Measurements from ENCODE around the gene RASA2. TPM values are rescaled to one million over a fixed set of nuclear protein-coding genes. Genes with fewer than 3 reads are reported as not detected.
"Not testable (repeated sequence)": the region's sequence is repeated elsewhere in the genome, so short reads cannot be mapped to it uniquely, and the experiment has no call there.

The RASA2 gene
- total RNA-seq, 4 donors from 2014 or later, result 10.6 to 15.5 (median 14.8) TPM

DNA sequence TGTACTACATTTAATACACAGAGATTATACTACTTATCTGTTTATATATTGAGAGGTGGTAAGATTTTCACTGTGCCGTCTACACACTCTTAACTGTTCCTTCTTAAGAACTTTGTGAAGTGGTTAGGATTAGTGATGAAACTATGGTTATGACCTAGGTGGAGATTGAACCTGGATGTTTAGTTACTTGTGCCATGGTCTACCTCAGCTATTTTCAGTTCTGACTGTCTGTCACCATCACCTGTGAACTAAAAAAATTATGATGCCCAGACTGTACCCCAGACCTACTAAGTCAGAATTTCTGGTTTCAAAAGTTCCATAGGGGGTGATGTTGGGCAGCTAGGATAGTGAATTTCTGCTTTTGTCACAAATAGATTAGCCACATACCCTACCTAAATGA lies 6.4 kb downstream of the RASA2 start:
- no peak overlapping the region for H3K4me3 ChIP-seq
- H3K4me1 ChIP-seq, result peaks cover 0 to 27% (median 5%) of the 10 kb centered on the region in 3 donors
- H3K36me3 ChIP-seq, result no peaks in the 10 kb centered on the region
- H3K9me3 ChIP-seq, result no peaks in the 10 kb centered on the region
- TF ChIP-seq POLR2A (IDR thresholded peaks at IDR 0.05), result no peak
- ATAC-seq, result no peak
- no peaks in the 10 kb centered on the region for H3K27me3 ChIP-seq
- WGBS, 2 donors (ENCODE audit: low coverage in 1 of 2), result 90 to 95% methylated on average over 1 of the region's 1 CpG
- H3K27ac ChIP-seq, result no peak overlapping the region

DNA sequence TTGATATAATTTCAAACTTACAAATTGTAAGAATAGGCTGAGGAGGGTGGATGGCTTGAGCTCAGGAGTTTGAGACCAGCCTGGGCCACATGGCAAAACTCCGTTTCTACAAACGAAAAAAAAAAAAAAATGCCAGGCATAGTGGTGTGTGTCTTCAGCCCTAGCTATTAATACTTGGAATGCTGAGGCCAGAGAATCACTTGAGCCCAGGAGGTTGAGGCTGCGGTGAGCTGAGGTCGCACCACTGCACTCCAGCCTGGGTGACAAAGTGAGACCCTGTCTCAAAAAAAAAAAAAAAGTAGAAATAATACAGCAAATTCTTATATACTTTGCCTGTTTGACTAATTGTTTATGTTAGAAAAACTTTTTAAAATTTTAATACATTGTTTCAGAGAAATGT lies 10.8 kb downstream of the RASA2 start:
- H3K27me3 ChIP-seq, H3K9me3 ChIP-seq, H3K4me3 ChIP-seq, H3K36me3 ChIP-seq, ATAC-seq, H3K27ac ChIP-seq: not testable (repeated sequence)
- WGBS, 2 donors (ENCODE audit: low coverage in 1 of 2), result 68 to 72% methylated on average over 4 of the region's 4 CpGs
- H3K4me1 ChIP-seq, result peaks cover 0 to 20% (median 6%) of the 10 kb centered on the region in 3 donors

DNA sequence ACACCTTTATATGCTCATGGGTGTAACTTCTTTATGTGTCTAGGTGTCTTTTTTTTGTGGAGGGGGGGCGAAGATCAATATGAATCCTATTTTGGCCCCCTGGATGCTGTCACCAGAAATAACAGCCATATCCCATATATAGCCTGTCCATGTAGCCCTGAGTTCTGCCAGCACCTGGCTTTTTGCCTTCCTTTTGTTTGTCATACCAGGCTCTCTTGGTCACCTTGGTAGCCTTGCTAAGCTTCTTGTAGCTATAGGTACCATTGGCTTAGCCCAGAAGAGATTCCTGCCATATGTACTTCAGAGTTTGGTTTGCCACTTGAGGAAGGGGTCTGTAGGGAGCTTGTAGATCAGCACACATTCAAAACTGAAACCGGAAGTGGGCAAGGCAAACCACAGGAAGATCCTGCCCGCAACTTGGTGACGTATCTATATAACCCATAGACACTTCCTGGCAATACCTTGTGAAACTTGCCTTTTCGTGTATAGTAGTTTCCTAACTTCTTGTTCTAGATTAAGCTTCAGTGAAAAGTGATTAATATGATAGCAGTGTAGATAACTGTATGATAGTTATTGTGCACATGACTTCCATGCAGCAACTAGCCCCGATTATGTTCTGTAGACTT lies 11.9 kb downstream of the RASA2 start:
- ATAC-seq, result peak; percentile 25
- Histone ChIP-seq H3K4me3 (no peak overlapping the region), H3K36me3 (no peaks in the 10 kb centered on the region), H3K27me3 (no peaks in the 10 kb centered on the region), H3K4me1 (peaks cover 0 to 20% (median 6%) of the 10 kb centered on the region in 3 donors), H3K27ac (no peak overlapping the region), H3K9me3 (no peaks in the 10 kb centered on the region)
- no peak for TF ChIP-seq POLR2AphosphoS5 (IDR thresholded peaks at IDR 0.05)
- TF ChIP-seq POLR2A (IDR thresholded peaks at IDR 0.05), result no peak
- 74 to 94% methylated on average over 6 of the region's 6 CpGs for WGBS, 2 donors (ENCODE audit: low coverage in 1 of 2)

DNA sequence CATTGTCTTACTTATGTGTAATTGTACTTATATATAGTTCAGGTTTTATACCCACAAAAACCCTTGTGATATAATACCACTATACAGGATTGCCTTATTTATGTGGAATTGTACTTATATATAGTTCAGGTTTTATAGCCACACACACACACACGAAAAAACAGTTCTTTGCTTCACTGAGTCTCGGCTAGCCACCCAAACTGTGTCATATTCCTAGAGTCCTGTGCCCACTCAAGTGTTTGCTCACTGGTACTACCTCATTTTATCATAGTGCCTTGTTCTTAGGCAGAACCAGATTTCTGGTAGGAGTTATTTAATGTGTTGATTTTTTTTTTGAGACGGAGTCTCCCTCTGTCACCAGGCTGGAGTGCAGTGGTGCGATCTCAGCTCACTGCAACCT lies 12.5 kb downstream of the RASA2 start:
- ATAC-seq, result no peak
- peaks cover 0 to 20% (median 6%) of the 10 kb centered on the region in 3 donors for H3K4me1 ChIP-seq
- no peak overlapping the region for H3K27ac ChIP-seq
- no peak overlapping the region for H3K4me3 ChIP-seq
- no peaks in the 10 kb centered on the region for H3K27me3 ChIP-seq
- H3K9me3 ChIP-seq, result no peaks in the 10 kb centered on the region
- H3K36me3 ChIP-seq, result no peaks in the 10 kb centered on the region
- no peak for TF ChIP-seq POLR2AphosphoS5 (IDR thresholded peaks at IDR 0.05)
- TF ChIP-seq POLR2A (IDR thresholded peaks at IDR 0.05), result no peak
- TF ChIP-seq EP300 (IDR thresholded peaks at IDR 0.05), result no peak
- TF ChIP-seq CTCF (IDR thresholded peaks at IDR 0.05), result no peak
- WGBS, 2 donors (ENCODE audit: low coverage in 1 of 2), result 83 to 95% methylated on average over 2 to 4 of the region's 4 CpGs

DNA sequence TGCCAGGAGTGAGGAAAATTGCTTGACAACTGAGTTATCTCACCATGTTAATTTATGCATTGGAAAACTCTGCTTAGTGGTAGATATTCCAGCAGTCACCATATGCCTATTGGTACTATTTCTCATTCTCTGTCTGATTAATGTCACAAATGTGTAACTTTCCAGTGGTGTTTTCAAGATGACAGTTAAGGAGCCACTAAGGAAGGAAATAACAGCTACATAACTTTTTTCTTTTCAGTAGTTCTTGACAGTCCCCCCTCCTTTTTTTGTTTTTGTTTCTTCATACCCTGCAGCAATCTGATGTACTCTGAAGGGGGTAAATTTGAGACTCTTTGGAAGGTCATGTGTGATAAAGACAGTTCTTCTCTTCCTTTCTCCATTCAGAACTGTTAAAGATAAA lies 13.1 kb downstream of the RASA2 start:
- peaks cover 0 to 20% (median 6%) of the 10 kb centered on the region in 3 donors for H3K4me1 ChIP-seq
- no peak overlapping the region for H3K27ac ChIP-seq
- no peak overlapping the region for H3K4me3 ChIP-seq
- no peaks in the 10 kb centered on the region for H3K9me3 ChIP-seq
- no peaks in the 10 kb centered on the region for H3K36me3 ChIP-seq
- TF ChIP-seq CTCF (IDR thresholded peaks at IDR 0.05) (no peak), POLR2A (IDR thresholded peaks at IDR 0.05) (no peak), POLR2AphosphoS5 (IDR thresholded peaks at IDR 0.05) (no peak), EP300 (IDR thresholded peaks at IDR 0.05) (no peak)
- no peak for ATAC-seq
- no peaks in the 10 kb centered on the region for H3K27me3 ChIP-seq

DNA sequence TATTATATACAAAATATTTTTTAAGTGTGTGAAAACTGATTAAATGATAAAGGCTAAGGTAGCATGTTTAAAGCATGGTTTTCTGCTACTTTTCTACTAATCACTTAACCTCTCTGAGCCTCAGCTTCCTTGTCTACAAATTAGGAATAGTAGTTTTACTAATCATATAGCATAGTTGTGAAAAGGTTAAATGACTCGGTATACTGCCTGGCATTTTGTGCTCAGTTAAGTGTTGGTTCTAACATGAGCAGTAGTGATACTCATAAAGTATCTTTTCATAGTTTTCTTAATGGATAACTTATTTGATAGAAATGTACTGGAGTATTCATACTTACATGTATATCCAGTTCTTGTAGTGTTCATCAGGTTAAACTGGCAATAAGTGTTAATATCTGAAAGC lies 13.6 kb downstream of the RASA2 start:
- TF ChIP-seq POLR2AphosphoS5 (IDR thresholded peaks at IDR 0.05), result no peak
- Histone ChIP-seq H3K27me3 (no peaks in the 10 kb centered on the region), H3K27ac (no peak overlapping the region), H3K9me3 (no peaks in the 10 kb centered on the region), H3K4me3 (no peak overlapping the region), H3K36me3 (no peaks in the 10 kb centered on the region), H3K4me1 (peaks cover 0 to 20% (median 6%) of the 10 kb centered on the region in 3 donors)
- no peak for ATAC-seq
- 83 to 95% methylated on average over 1 of the region's 1 CpG for WGBS, 2 donors (ENCODE audit: low coverage in 1 of 2)

GRCh38 chr3:141505166-141505565 lies 18.3 kb downstream of the RASA2 start:
- 62 to 86% methylated on average over 3 of the region's 3 CpGs for WGBS, 2 donors (ENCODE audit: low coverage in 1 of 2)
- Histone ChIP-seq H3K4me1 (peaks cover 0 to 3% (median under 1%) of the 10 kb centered on the region in 3 donors), H3K9me3 (no peaks in the 10 kb centered on the region), H3K27ac (no peak overlapping the region), H3K36me3 (no peaks in the 10 kb centered on the region), H3K27me3 (no peaks in the 10 kb centered on the region), H3K4me3 (no peak overlapping the region)
- ATAC-seq, result no peak
- TF ChIP-seq POLR2AphosphoS5 (IDR thresholded peaks at IDR 0.05) (no peak), POLR2A (IDR thresholded peaks at IDR 0.05) (no peak), EP300 (IDR thresholded peaks at IDR 0.05) (no peak), CTCF (IDR thresholded peaks at IDR 0.05) (no peak)
